NCI-H2029 (cell line): ENCODE results near the gene KCNN3.
A peak's percentile ranks its signal among the peaks of the same experiment; 100 is the strongest.
"Not testable (repeated sequence)": the region's sequence is repeated elsewhere in the genome, so short reads cannot be mapped to it uniquely, and the experiment has no call there.

Experiments used
- DNase-seq: peaks from one replicate; lab custom pipeline; 2025; lab: John Stamatoyannopoulos, UW

Gene KCNN3

GRCh38 chr1:154698320-154699096 lies 171.6 kb downstream of the KCNN3 start:
- no peak for DNase-seq

GRCh38 chr1:154697710-154698109 lies 172.4 kb downstream of the KCNN3 start:
- no peak for DNase-seq

GRCh38 chr1:154696456-154696855 lies 173.6 kb downstream of the KCNN3 start:
- DNase-seq: no peak

GRCh38 chr1:154695985-154696384 lies 174.1 kb downstream of the KCNN3 start:
- DNase-seq: no peak

GRCh38 chr1:154694995-154695394 lies 175.1 kb downstream of the KCNN3 start:
- DNase-seq: no peak

DNA sequence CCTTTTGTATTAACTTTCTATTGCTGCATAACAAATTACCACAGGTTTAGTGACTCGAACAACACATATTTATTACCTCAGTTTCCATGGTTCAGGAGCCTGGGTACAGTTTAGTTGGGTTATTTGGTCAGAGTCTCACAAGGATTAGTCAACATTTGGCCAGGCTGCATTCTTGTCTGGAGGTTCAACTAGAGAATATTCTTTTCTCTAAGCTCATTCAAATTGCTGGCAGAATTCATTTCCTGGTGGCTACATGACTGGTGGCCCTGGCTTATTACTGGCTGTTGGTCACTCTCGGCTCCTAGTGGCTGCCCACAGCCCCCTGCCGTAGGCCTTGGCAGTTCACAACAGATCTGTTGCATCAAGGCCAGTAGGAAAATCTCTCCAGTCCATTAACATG lies 181.0 kb downstream of the KCNN3 start:
- no peak for DNase-seq

- DNase-seq: no peak
Observed at GRCh38 chr1:154686507-154686906, 183.6 kb downstream of the KCNN3 start.

- DNase-seq: no peak
Observed at GRCh38 chr1:154683820-154684219, 186.3 kb downstream of the KCNN3 start.

DNA sequence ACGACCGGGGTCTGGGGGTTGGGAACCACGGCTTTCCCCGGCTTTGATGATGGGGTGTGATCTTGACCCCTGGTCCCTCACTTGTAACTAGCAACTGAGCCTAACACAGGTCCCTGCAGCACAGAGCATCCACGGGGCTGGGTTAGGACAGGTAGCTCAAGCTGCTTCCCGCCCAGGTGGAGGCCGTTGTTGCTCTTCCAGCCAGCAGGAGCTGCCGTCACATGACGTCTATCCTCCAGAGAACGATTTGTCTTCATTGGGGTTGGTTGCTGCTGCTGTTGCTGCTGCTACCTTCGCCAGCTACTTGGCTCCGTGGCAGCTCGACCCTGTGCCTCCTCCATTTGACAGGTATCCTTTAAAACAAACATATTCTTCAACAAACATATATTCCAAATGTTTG lies 187.8 kb downstream of the KCNN3 start:
- no peak for DNase-seq

DNA sequence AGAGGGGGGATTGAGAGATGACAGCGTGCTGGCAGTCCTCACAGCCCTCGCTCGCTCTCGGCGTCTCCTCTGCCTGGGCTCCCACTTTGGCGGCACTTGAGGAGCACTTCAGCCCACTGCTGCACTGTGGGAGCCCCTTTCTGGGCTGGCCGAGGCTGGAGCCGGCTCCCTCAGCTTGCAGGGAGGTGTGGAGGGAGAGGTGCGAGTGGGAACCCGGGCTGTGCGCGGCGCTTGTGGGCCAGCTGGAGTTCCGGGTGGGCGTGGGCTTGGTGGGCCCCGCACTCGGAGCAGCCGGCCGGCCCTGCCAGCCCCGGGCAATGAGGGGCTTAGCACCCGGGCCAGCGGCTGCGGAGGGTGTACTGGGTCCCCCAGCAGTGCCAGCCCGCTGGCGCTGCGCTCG lies 192.2 kb downstream of the KCNN3 start:
- not testable (repeated sequence) for DNase-seq

- not testable (repeated sequence) for DNase-seq
Observed at GRCh38 chr1:154676847-154677246, 193.2 kb downstream of the KCNN3 start.

DNA sequence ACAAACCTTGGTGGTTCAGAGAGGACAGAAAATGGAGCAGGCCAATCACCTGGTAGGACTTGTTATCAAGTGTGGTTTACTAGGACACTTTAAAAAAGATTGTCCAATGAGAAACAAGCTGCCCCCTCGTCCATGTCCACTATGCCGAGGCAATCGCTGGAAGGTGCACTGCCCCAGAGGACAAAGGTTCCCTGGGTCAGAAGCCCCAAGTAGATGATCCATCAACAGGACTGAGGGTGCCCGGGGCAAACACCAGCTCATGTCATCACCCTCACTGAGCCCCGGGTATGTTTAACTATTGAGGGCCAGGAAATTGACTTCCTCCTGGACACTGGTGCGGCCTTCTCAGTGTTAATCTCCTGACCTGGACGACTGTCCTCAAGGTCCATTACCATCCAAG lies 195.6 kb downstream of the KCNN3 start:
- not testable (repeated sequence) for DNase-seq

DNA sequence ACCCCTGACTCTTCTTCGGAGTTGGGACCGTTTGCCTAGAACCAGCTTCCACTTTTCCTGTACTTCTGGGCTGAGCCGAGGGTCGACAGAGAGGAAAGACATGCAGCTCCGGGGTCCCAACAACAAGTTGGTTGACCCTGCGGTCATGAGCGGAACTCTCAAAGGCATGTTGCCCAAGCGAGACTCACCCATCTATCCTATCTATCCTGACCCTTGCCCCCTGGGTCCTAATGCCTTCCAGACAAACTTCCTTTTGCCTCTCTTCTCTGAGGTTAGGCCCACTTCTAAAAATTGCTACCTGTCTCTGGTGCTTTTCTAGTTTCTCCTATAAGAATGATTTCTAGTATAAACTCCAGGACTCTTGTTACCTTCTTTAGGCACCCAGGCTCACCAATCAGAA lies 197.8 kb downstream of the KCNN3 start:
- not testable (repeated sequence) for DNase-seq

GRCh38 chr1:154671412-154671811 lies 198.7 kb downstream of the KCNN3 start:
- not testable (repeated sequence) for DNase-seq

- DNase-seq: not testable (repeated sequence)
Observed at GRCh38 chr1:154670310-154671270, 199.5 kb downstream of the KCNN3 start.

DNA sequence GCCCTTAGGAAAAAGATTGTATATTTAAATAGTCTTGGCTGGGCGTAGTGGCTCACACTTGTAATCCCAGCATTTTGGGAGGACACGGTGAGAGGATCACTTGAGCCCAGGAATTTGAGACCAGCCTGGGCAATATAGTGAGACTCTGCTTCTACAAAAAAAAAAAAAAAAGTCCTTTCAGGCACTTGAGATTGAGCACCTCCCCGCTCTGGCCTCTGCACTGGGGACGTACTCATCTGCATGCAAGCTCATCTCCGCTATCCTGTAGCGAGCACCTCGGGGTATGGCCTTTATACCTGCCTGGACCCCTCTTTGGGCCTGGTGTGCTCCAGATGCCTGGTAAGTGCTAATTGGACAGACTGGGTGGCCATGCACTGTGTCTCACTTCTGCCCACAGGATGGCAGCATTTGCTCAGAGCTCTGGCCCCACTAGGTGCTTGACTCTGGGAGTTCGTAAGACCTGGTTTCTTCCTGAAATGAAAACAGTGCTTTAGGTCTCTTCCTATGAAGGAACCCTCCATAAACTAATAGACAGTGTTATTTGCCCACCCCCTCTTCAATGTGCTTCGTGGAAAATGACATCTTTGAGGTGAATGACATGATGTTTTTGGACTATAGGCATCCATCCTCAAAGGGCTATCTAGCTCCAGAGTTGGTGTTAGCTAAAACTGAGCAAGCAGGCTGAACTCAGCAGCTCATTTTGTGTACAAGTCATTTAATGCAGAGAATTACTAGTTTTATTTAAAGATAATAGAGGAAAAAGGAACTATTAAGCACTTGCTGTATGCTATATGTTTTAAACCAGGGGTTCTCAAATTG lies 200.4 kb downstream of the KCNN3 start:
- DNase-seq: peak; percentile 56

GRCh38 chr1:154666051-154666790 lies 203.9 kb downstream of the KCNN3 start:
- DNase-seq: no peak

GRCh38 chr1:154664331-154665002 lies 205.6 kb downstream of the KCNN3 start:
- DNase-seq: no peak

DNA sequence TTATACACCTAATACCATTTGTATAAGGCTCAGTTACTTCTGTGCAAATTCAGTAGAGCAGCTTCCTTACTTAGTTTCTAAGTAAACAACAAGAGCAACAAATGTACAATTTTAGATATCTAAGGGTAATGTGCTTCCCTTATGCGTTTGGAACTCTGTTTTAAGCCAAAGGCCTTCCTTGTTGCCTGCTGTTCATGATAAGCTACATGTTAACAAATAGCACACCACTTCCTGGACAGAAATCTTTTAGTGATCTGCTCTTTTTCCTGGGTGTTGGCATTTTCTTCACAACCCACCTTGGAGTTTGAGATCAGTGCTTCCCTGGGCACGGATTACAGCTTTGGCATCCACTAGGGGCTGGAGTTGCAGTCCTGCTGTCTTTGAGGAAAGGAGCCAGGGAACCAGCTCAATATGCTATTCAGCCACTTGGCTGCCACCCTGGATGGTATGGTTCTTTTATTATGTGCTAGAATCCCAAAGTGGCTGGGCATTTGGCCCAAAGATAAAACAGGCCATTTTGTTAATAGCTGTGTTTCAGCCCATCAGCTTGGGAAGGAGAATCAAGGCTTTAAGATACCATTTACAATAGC lies 206.5 kb downstream of the KCNN3 start:
- DNase-seq: no peak

GRCh38 chr1:154661110-154661509 lies 209.0 kb downstream of the KCNN3 start:
- DNase-seq: no peak
